H1 (cell line): ENCODE measurements around the gene CFAP97D2. TPM values are rescaled to one million over a fixed set of nuclear protein-coding genes. Genes with fewer than 3 reads are reported as not detected.
A peak's percentile ranks its signal among the peaks of the same experiment; 100 is the strongest.

ENCODE experiments used
- CTCF ChIA-PET: fragments of 300-600 bp; sonication (Branson Sonifier 250); formaldehyde crosslinking; loops from one replicate; lab custom pipeline; 2021; ENCODE audit not compliant: partially characterized antibody; lab: Charles Lee
- POLR2A ChIA-PET: fragments of 300-600 bp; sonication (Branson Sonifier 250); formaldehyde crosslinking; loops from one replicate; lab custom pipeline; 2021; ENCODE audit warnings: inconsistent platforms; ENCODE audit not compliant: partially characterized antibody; lab: Charles Lee
- DNase-seq, 2 experiments: peaks; one replicate each; pipeline versions ENCODE4 v3.0.0 to v3.0.0-alpha.2; 2010 to 2022; ENCODE audit warnings: low spot score in 2 of 2, low read depth in 1 of 2, mixed read lengths in 1 of 2
- FAIRE-seq: peaks from 2 replicates; lab custom pipeline; 2011; peaks lifted over from hg19 to GRCh38; lab: Jason Lieb, UNC
- H2AFZ ChIP-seq: 2 replicates; pipeline ENCODE4 v1.8.1; 2012; ENCODE audit warnings: low read length, inconsistent platforms
- H2AK5ac ChIP-seq: 2 replicates; pipeline ENCODE4 v1.6.1; 2013; ENCODE audit warnings: low read depth, low read length
- H2BK120ac ChIP-seq: replicated peaks from 2 replicates; pipeline ENCODE3; 2013; ENCODE audit warnings: low read depth, low read length, inconsistent platforms
- H2BK12ac ChIP-seq: 2 replicates; pipeline ENCODE4 v1.6.1; 2013; ENCODE audit warnings: low read depth, low read length
- H2BK15ac ChIP-seq: 2 replicates; pipeline ENCODE4 v1.6.1; 2013; ENCODE audit warnings: low read length
- H2BK20ac ChIP-seq: 2 replicates; pipeline ENCODE4 v1.6.1; 2013; ENCODE audit warnings: low read length
- H2BK5ac ChIP-seq: 2 replicates; pipeline ENCODE4 v1.6.1; 2013; ENCODE audit warnings: low read depth, low read length
- H3K14ac ChIP-seq: 2 replicates; pipeline ENCODE4 v1.6.1; 2013; ENCODE audit warnings: inconsistent platforms; ENCODE audit not compliant: insufficient read length
- H3K18ac ChIP-seq: 2 replicates; pipeline ENCODE4 v1.6.1; 2013; ENCODE audit warnings: low read length; ENCODE audit errors: extremely low read depth
- H3K23ac ChIP-seq: 2 replicates; pipeline ENCODE4 v1.6.1; 2013; ENCODE audit warnings: inconsistent platforms; ENCODE audit not compliant: insufficient read length
- H3K23me2 ChIP-seq: 2 replicates; pipeline ENCODE4 v1.6.1; 2013; ENCODE audit warnings: low read depth, low read length
- H3K27ac ChIP-seq: 2 replicates; pipeline ENCODE4 v1.6.1; 2011; ENCODE audit warnings: low read depth, low read length, inconsistent platforms
- H3K27me3 ChIP-seq, 4 experiments: replicated peaks in 1 of 4; 1 replicate in 1 of 4; 2 replicates in 3 of 4; pipeline versions ENCODE4 v1.6.1 to v1.8.1; 2011 to 2013; ENCODE audit warnings: low read length in 3 of 4, mild to moderate bottlenecking in 3 of 4, inconsistent platforms in 2 of 4, mixed read lengths in 2 of 4, moderate library complexity in 1 of 4; ENCODE audit not compliant: control insufficient read depth in 3 of 4, insufficient read depth in 3 of 4; ENCODE audit errors: extremely low read depth in 1 of 4
- H3K36me3 ChIP-seq, 4 experiments: 2 replicates each; pipeline versions ENCODE4 v1.6.1 to v1.8.1; 2011 to 2013; ENCODE audit warnings: mild to moderate bottlenecking in 4 of 4, low read length in 3 of 4, moderate library complexity in 2 of 4, control low read depth in 1 of 4, inconsistent platforms in 1 of 4; ENCODE audit not compliant: insufficient read depth in 4 of 4, control insufficient read depth in 2 of 4
- H3K4ac ChIP-seq: replicated peaks from 2 replicates; pipeline ENCODE3; 2013; ENCODE audit warnings: low read length, low read depth, mixed read lengths, inconsistent platforms; ENCODE audit not compliant: insufficient read length
- H3K4me1 ChIP-seq, 4 experiments: replicated peaks in 1 of 4; 1 replicate in 1 of 4; 2 replicates in 3 of 4; pipeline versions ENCODE4 v1.6.1 to v1.8.1; 2011 to 2013; ENCODE audit warnings: low read length in 3 of 4, inconsistent platforms in 2 of 4, mixed read lengths in 1 of 4; ENCODE audit not compliant: insufficient read depth in 4 of 4, control insufficient read depth in 3 of 4
- H3K4me2 ChIP-seq, 2 experiments: 2 replicates each; pipeline versions ENCODE4 v1.6.1 to v1.8.1; 2011 to 2013; ENCODE audit warnings: low read depth in 2 of 2, low read length in 2 of 2, control low read depth in 1 of 2, inconsistent platforms in 1 of 2, mild to moderate bottlenecking in 1 of 2; ENCODE audit not compliant: insufficient read depth in 1 of 2
- H3K4me3 ChIP-seq, 4 experiments: fragments of 200-600, 300-600 bp in 1 of 4; sonication (generic), shearing (Covaris generic), sonication (Bioruptor Twin) in 1 of 4; 2 replicates each; pipeline versions ENCODE4 v1.5.1 to v1.8.1; 2011 to 2016; ENCODE audit warnings: low read length in 4 of 4, low read depth in 3 of 4, control low read depth in 2 of 4, inconsistent platforms in 2 of 4, mild to moderate bottlenecking in 2 of 4, mixed read lengths in 1 of 4, moderate library complexity in 1 of 4; ENCODE audit not compliant: insufficient read depth in 2 of 4; ENCODE audit errors: extremely low read depth in 1 of 4
- H3K56ac ChIP-seq: replicated peaks from 2 replicates; pipeline ENCODE3; 2013; ENCODE audit warnings: low read depth, mild to moderate bottlenecking, mixed read lengths, low read length, inconsistent platforms; ENCODE audit not compliant: insufficient read length
- H3K79me1 ChIP-seq: 2 replicates; pipeline ENCODE4 v1.6.1; 2013; ENCODE audit warnings: low read depth, low read length, control low read depth
- H3K79me2 ChIP-seq, 2 experiments: 2 replicates each; pipeline versions ENCODE4 v1.6.1 to v1.8.1; 2012 to 2013; ENCODE audit warnings: low read length in 2 of 2, mild to moderate bottlenecking in 2 of 2, inconsistent platforms in 1 of 2; ENCODE audit not compliant: insufficient read depth in 2 of 2, control insufficient read depth in 1 of 2
- H3K9ac ChIP-seq, 4 experiments: replicated peaks in 1 of 4; 1 replicate in 1 of 4; 2 replicates in 3 of 4; pipeline versions ENCODE4 v1.6.1 to v1.8.1; 2011 to 2013; ENCODE audit warnings: low read depth in 3 of 4, low read length in 3 of 4, control low read depth in 2 of 4, mild to moderate bottlenecking in 2 of 4, moderate library complexity in 2 of 4, inconsistent platforms in 1 of 4; ENCODE audit errors: extremely low read depth in 1 of 4
- H3K9me3 ChIP-seq, 2 experiments: 2 replicates each; pipeline versions ENCODE4 v1.6.1 to v1.8.1; 2012 to 2013; ENCODE audit warnings: mild to moderate bottlenecking in 2 of 2, moderate library complexity in 2 of 2, control low read depth in 1 of 2, inconsistent platforms in 1 of 2, low read depth in 1 of 2, low read length in 1 of 2, mixed read lengths in 1 of 2; ENCODE audit not compliant: insufficient read depth in 2 of 2
- H4K20me1 ChIP-seq, 2 experiments: replicated peaks in 1 of 2; 2 replicates each; pipeline versions ENCODE3 to v1.8.1; 2011 to 2013; ENCODE audit warnings: inconsistent platforms in 2 of 2, low read length in 2 of 2, mild to moderate bottlenecking in 1 of 2; ENCODE audit not compliant: insufficient read depth in 2 of 2, control insufficient read depth in 1 of 2
- H4K5ac ChIP-seq: 2 replicates; pipeline ENCODE4 v1.6.1; 2013; ENCODE audit warnings: low read length, low read depth, mixed read lengths, inconsistent platforms; ENCODE audit not compliant: insufficient read length
- H4K8ac ChIP-seq: 2 replicates; pipeline ENCODE4 v1.8.0; 2013; ENCODE audit warnings: mild to moderate bottlenecking, moderate library complexity, low read length, inconsistent platforms; ENCODE audit not compliant: insufficient read depth; ENCODE audit errors: extremely low read depth
- H4K91ac ChIP-seq: replicated peaks from 2 replicates; pipeline ENCODE3; 2013; ENCODE audit warnings: low read length, mixed read lengths, inconsistent platforms; ENCODE audit not compliant: insufficient read length
- JUN ChIP-seq: IDR thresholded peaks from 2 replicates; pipeline ENCODE4 v1.6.1; 2011; ENCODE audit warnings: low read depth, mild to moderate bottlenecking, improper control_type of control experiment, low read length
- RFX5 ChIP-seq: IDR thresholded peaks from 2 replicates; pipeline ENCODE4 v1.6.1; 2011; ENCODE audit warnings: low read depth, low read length, improper control_type of control experiment, borderline replicate concordance
- SUZ12 ChIP-seq: fragments of 200-600 bp; sonication (generic); IDR thresholded peaks from 2 replicates; pipeline ENCODE4 v1.6.1; 2012; ENCODE audit warnings: mild to moderate bottlenecking, inconsistent platforms, low read length, moderate library complexity, mixed read lengths
- WGBS, 2 experiments: shearing (Covaris generic) in 1 of 2; methylation state at CpG; one replicate each; pipeline versions ENCODE4 v1.1.6 to v1.1.7; 2013 to 2015; ENCODE audit warnings: low lambda C conversion rate in 2 of 2, mixed read lengths in 2 of 2, inconsistent platforms in 1 of 2, low coverage in 1 of 2, missing lambda C conversion rate in 1 of 2; ENCODE audit not compliant: insufficient replicate concordance in 2 of 2, insufficient coverage in 1 of 2, insufficient read length in 1 of 2; ENCODE audit errors: extremely low coverage in 1 of 2, missing lambda C conversion rate in 1 of 2; 5-methylcytosine and 5-hydroxymethylcytosine counted together
- polyA plus RNA-seq, 7 experiments: library from polyadenylated mRNA; depleted of rRNA in 3 of 7; stranded (reverse) in 5 of 7; unstranded in 2 of 7; fragments of >200 nt in 5 of 7; fragments of 200-250 nt in 2 of 7; gene quantifications; 1 replicate in 5 of 7; 2 replicates in 1 of 7; 4 replicates in 1 of 7; pipeline versions ENCODE4 v1.2.1 to v1.2.3, GENCODE V29; 2011 to 2013; ENCODE audit warnings: missing spikeins in 2 of 7, mixed read lengths in 2 of 7
- total RNA-seq: library from RNA; stranded (reverse); fragmentation: NEBNext Ultra II Directional; extraction: Animal tissue kit (Norgen Biotek cat#: 25700); gene quantifications from 2 replicates; pipeline ENCODE4 v1.2.1, GENCODE V29; 2021

Gene CFAP97D2
- total and polyA plus RNA-seq, 2 of the 8 experiments (the other 6 are each of a cell fraction or from before 2014, with no cell fraction given), result not detected

DNA sequence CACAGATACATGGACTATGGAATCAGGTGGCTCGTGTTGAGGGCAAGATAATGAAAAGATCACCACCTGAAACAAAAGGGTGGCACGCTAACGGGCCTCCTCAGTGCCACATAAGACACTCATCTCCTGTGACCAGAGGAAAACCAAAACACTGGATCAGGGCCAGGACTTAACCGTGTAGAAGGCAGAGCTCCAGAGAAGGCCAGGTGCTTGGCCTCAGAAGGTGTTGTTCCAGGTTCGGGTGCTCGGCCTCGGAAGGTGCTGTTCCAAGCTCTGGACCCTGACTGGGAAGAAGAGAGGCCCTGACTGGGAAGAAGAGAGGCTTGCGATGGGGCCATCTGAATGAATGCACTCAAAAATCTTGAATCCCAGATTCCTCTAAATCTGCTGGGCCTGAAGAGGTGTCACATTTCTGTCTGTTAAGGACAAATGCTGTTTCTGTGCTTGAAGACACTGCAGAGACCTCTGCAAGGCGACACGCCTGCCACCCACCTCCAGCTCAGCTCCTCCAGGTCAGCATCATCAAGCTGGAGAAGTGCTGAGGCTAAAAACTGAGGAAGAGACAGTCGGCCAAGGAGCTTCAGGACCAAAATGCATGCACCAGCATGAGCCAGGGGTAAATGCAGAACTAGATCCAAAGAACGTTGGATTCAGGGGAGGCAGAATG lies 44.0 kb upstream of the CFAP97D2 start:
- 78% methylated on average over 12 of the region's 12 CpGs; no CpG with 5 or more reads in 1 of the 2 experiments for WGBS, 2 experiments
- no peaks in the 10 kb centered on the region for H3K9me3 ChIP-seq

More for the DNA sequence above, 44.0 kb upstream of the CFAP97D2 start:
- peaks cover 0 to 10% of the 10 kb centered on the region in 2 experiments for H4K20me1 ChIP-seq
- peaks cover 0 to 4% of the 10 kb centered on the region in 2 experiments; a peak in 1 of 4 replicates for H3K79me2 ChIP-seq
- no peak for TF ChIP-seq RFX5
- TF ChIP-seq SUZ12, result 0 out of 2 replicates have a peak, but pooled peaks have one; percentile 23
- no peak for TF ChIP-seq JUN
- H3K23ac ChIP-seq, result no peak overlapping the region
- peaks cover 4 to 17% (median 15%) of the 10 kb centered on the region in 4 experiments for H3K4me1 ChIP-seq
- H4K91ac ChIP-seq, result peak overlapping the region; percentile 20
- H2BK120ac ChIP-seq, result no peak overlapping the region
- H3K9ac ChIP-seq, result no peak overlapping the region
- H3K56ac ChIP-seq, result no peak overlapping the region
- no peak overlapping the region for H3K27ac ChIP-seq
- H3K36me3 ChIP-seq, result no peaks in the 10 kb centered on the region
- no peak overlapping the region for H3K4ac ChIP-seq
- no peak overlapping the region for H3K18ac ChIP-seq
- H2AFZ ChIP-seq, result no peak overlapping the region
- no peak overlapping the region; the same call in 1 of the 2 replicates for H2BK12ac ChIP-seq
- no peak overlapping the region for H2BK15ac ChIP-seq
- no peak overlapping the region for H4K5ac ChIP-seq
- no peak overlapping the region for H4K8ac ChIP-seq
- H2BK5ac ChIP-seq, result no peak overlapping the region
- H3K14ac ChIP-seq, result no peak overlapping the region
- H3K79me1 ChIP-seq, result no peaks in the 10 kb centered on the region; the same call in 1 of the 2 replicates
- H2BK20ac ChIP-seq, result no peak overlapping the region
- H3K4me3 ChIP-seq, result no peak overlapping the region
- DNase-seq (no peak), FAIRE-seq (no peak)
- ChIA-PET CTCF (interaction anchor here (0.6 to 2.2 kb wide), 3 partner anchors 10 to 1269 kb away, joined by 3 to 13 read pairs (median 3); no protein-coding TSS in a partner anchor), POLR2A (interaction anchor here (1.0 kb wide), 1 partner anchor 8 kb away, joined by 4 read pairs; no protein-coding TSS in a partner anchor)
- H3K4me2 ChIP-seq, result no peak overlapping the region
- H2AK5ac ChIP-seq, result no peak overlapping the region
- peaks cover 20% of the 10 kb centered on the region for H3K23me2 ChIP-seq
- H3K27me3 ChIP-seq, result peaks cover 0 to 13% (median 10%) of the 10 kb centered on the region in 4 experiments; a peak in 5 of 7 replicates
